ENCODE results near the gene MACROH2A2. TPM values are rescaled to one million over a fixed set of nuclear protein-coding genes. Genes with fewer than 3 reads are reported as not detected.

Gene MACROH2A2
- total and polyA plus RNA-seq, 2 of the 13 experiments (the other 11 are each of a cell fraction or from before 2014, with no cell fraction given): 9.8 to 43.1 TPM

- WGBS (ENCODE audit: low lambda C conversion rate): 86% methylated on average over 3 of the region's 3 CpGs
- ChIA-PET POLR2A (no interaction called here), CTCF (ENCODE audit: low intra/inter-chr PET ratio, low total read pairs) (no interaction called here)
- H3K27me3 ChIP-seq (ENCODE audit: control insufficient read depth in 1 of 2, insufficient read depth in 2 of 2, low read length in 2 of 2): no peaks in the 10 kb centered on the region
- H3K4me2 ChIP-seq (ENCODE audit: low read depth, low read length): no peak overlapping the region
- BruUV-seq (replicated peaks): no TSS peak
- ATAC-seq (no peak), DNase-seq (ENCODE audit: low spot score) (no peak), FAIRE-seq (no peak)
- H3K4me1 ChIP-seq (ENCODE audit: insufficient read depth, low read length): no peaks in the 10 kb centered on the region
- in situ Hi-C loops (cut with HindIII; ENCODE audit: extremely low pct_ligation_motif_present, low pct_unique_long_range_greater_than_20kb) (no loop called here), intact Hi-C loops (cut with micrococcal nuclease; ENCODE audit: unreplicated experiment) (no loop called here)
- H3K36me3 ChIP-seq (replicated peaks in 1 of 2; ENCODE audit: control insufficient read depth in 1 of 2, insufficient read depth in 2 of 2, low read length in 2 of 2): no peaks in the 10 kb centered on the region; a peak in 2 of 5 replicates
- no peaks in the 10 kb centered on the region for H3K9me3 ChIP-seq (ENCODE audit: low read length)
- H4K20me1 ChIP-seq (ENCODE audit: insufficient read depth, low read length): no peaks in the 10 kb centered on the region
- no peak overlapping the region for H3K4me3 ChIP-seq (replicated peaks in 1 of 3; ENCODE audit: insufficient read depth in 1 of 3, low read depth in 2 of 3, low read length in 3 of 3)
- H3K79me2 ChIP-seq (ENCODE audit: insufficient read depth, low read length): peaks cover 4% of the 10 kb centered on the region
- H3K27ac ChIP-seq (ENCODE audit: extremely low read length, insufficient read depth, low read length): no peak overlapping the region
- no peak overlapping the region for H2AFZ ChIP-seq (ENCODE audit: low read length)
- H3K9ac ChIP-seq (ENCODE audit: insufficient read depth, low read depth, low read length): no peak overlapping the region
- TF ChIP-seq, protein P1, sequence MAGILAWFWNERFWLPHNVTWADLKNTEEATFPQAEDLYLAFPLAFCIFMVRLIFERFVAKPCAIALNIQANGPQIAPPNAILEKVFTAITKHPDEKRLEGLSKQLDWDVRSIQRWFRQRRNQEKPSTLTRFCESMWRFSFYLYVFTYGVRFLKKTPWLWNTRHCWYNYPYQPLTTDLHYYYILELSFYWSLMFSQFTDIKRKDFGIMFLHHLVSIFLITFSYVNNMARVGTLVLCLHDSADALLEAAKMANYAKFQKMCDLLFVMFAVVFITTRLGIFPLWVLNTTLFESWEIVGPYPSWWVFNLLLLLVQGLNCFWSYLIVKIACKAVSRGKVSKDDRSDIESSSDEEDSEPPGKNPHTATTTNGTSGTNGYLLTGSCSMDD (CRISPR knock-in tag; IDR thresholded peaks at IDR 0.05): no peak
- TF ChIP-seq, protein P2, sequence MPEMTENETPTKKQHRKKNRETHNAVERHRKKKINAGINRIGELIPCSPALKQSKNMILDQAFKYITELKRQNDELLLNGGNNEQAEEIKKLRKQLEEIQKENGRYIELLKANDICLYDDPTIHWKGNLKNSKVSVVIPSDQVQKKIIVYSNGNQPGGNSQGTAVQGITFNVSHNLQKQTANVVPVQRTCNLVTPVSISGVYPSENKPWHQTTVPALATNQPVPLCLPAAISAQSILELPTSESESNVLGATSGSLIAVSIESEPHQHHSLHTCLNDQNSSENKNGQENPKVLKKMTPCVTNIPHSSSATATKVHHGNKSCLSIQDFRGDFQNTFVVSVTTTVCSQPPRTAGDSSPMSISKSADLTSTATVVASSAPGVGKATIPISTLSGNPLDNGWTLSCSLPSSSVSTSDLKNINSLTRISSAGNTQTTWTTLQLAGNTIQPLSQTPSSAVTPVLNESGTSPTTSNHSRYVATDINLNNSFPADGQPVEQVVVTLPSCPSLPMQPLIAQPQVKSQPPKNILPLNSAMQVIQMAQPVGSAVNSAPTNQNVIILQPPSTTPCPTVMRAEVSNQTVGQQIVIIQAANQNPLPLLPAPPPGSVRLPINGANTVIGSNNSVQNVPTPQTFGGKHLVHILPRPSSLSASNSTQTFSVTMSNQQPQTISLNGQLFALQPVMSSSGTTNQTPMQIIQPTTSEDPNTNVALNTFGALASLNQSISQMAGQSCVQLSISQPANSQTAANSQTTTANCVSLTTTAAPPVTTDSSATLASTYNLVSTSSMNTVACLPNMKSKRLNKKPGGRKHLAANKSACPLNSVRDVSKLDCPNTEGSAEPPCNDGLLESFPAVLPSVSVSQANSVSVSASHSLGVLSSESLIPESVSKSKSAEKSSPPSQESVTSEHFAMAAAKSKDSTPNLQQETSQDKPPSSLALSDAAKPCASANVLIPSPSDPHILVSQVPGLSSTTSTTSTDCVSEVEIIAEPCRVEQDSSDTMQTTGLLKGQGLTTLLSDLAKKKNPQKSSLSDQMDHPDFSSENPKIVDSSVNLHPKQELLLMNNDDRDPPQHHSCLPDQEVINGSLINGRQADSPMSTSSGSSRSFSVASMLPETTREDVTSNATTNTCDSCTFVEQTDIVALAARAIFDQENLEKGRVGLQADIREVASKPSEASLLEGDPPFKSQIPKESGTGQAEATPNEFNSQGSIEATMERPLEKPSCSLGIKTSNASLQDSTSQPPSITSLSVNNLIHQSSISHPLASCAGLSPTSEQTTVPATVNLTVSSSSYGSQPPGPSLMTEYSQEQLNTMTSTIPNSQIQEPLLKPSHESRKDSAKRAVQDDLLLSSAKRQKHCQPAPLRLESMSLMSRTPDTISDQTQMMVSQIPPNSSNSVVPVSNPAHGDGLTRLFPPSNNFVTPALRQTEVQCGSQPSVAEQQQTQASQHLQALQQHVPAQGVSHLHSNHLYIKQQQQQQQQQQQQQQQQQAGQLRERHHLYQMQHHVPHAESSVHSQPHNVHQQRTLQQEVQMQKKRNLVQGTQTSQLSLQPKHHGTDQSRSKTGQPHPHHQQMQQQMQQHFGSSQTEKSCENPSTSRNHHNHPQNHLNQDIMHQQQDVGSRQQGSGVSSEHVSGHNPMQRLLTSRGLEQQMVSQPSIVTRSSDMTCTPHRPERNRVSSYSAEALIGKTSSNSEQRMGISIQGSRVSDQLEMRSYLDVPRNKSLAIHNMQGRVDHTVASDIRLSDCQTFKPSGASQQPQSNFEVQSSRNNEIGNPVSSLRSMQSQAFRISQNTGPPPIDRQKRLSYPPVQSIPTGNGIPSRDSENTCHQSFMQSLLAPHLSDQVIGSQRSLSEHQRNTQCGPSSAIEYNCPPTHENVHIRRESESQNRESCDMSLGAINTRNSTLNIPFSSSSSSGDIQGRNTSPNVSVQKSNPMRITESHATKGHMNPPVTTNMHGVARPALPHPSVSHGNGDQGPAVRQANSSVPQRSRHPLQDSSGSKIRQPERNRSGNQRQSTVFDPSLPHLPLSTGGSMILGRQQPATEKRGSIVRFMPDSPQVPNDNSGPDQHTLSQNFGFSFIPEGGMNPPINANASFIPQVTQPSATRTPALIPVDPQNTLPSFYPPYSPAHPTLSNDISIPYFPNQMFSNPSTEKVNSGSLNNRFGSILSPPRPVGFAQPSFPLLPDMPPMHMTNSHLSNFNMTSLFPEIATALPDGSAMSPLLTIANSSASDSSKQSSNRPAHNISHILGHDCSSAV (CRISPR knock-in tag; IDR thresholded peaks at IDR 0.05; ENCODE audit: borderline replicate concordance): no peak
- TF ChIP-seq CEBPB (IDR thresholded peaks at IDR 0.05; ENCODE audit: borderline replicate concordance, low read depth, low read length) (no peak), ZNF207 (IDR thresholded peaks at IDR 0.05; ENCODE audit: borderline replicate concordance) (no peak), HIC2 (CRISPR knock-in tag; IDR thresholded peaks at IDR 0.05; ENCODE audit: low read depth) (no peak), ZNF296 (CRISPR knock-in tag; conservative IDR thresholded peaks at IDR 0.05) (no peak), ZNF253 (CRISPR knock-in tag; IDR thresholded peaks at IDR 0.05; ENCODE audit: borderline replicate concordance) (no peak), SP1 (IDR thresholded peaks at IDR 0.05) (no peak), SP1 (CRISPR knock-in tag; IDR thresholded peaks at IDR 0.05) (no peak), ZNF224 (CRISPR knock-in tag; IDR thresholded peaks at IDR 0.05) (no peak), MED1 (CRISPR knock-in tag; IDR thresholded peaks at IDR 0.05) (no peak), HNRNPK (IDR thresholded peaks at IDR 0.05; ENCODE audit: low read depth, low read length, poor library complexity, severe bottlenecking) (no peak), MED13 (CRISPR knock-in tag; IDR thresholded peaks at IDR 0.05) (no peak)
These were observed 13.5 kb downstream of the MACROH2A2 start for GRCh38 chr10:70066190-70066589.
